Neural progenitor cell (in vitro differentiated cells): ENCODE data around the gene ELF5. TPM values are rescaled to one million over a fixed set of nuclear protein-coding genes. Genes with fewer than 3 reads are reported as not detected.

ENCODE experiments used
- DNase-seq: peaks from one replicate; pipeline ENCODE4 v3.0.0-alpha.2; 2016; ENCODE audit warnings: low spot score
- H2AFZ ChIP-seq: fragments of 200-600 bp; sonication (generic); replicated peaks from 2 replicates; pipeline ENCODE4 v1.6.1; 2016; ENCODE audit warnings: antibody characterized with exemption
- H3F3A ChIP-seq: fragments of 200-600 bp; sonication (generic); 2 replicates; pipeline ENCODE4 v1.6.1; 2016; ENCODE audit warnings: antibody characterized with exemption, low read depth
- H3K27ac ChIP-seq: fragments of 200-600 bp; sonication (generic); 2 replicates; pipeline ENCODE4 v1.5.1; 2016; ENCODE audit warnings: mild to moderate bottlenecking
- H3K27me3 ChIP-seq: fragments of 200-600 bp; sonication (generic); 2 replicates; pipeline ENCODE4 v1.6.1; 2016; ENCODE audit warnings: mild to moderate bottlenecking, moderate library complexity
- H3K36me3 ChIP-seq: fragments of 200-600 bp; sonication (generic); 2 replicates; pipeline ENCODE4 v1.5.1; 2016
- H3K4me1 ChIP-seq: fragments of 200-600 bp; sonication (generic); 2 replicates; pipeline ENCODE4 v1.6.1; 2016; ENCODE audit warnings: mixed run types
- H3K4me2 ChIP-seq: fragments of 200-600 bp; sonication (generic); 2 replicates; pipeline ENCODE4 v1.6.1; 2016
- H3K4me3 ChIP-seq: fragments of 200-600 bp; sonication (generic); 2 replicates; pipeline ENCODE4 v1.5.1; 2016
- H3K79me2 ChIP-seq: fragments of 200-600 bp; sonication (generic); 2 replicates; pipeline ENCODE4 v1.6.1; 2016; ENCODE audit warnings: low read depth
- H3K9ac ChIP-seq: fragments of 200-600 bp; sonication (generic); 2 replicates; pipeline ENCODE4 v1.6.1; 2016
- H3K9me3 ChIP-seq: fragments of 200-600 bp; sonication (generic); 2 replicates; pipeline ENCODE4 v1.5.1; 2016; ENCODE audit warnings: low read depth
- H4K20me1 ChIP-seq: fragments of 200-600 bp; sonication (generic); 2 replicates; pipeline ENCODE4 v1.6.1; 2016; ENCODE audit warnings: low read depth
- H3K27ac Mint-ChIP-seq: 3 replicates; pipeline ENCODE4 v1.8.0; 2021; ENCODE audit warnings: mixed read lengths
- H3K27me3 Mint-ChIP-seq: 2 replicates; pipeline ENCODE4 v1.8.0; 2022; ENCODE audit warnings: low read depth, mild to moderate bottlenecking, inconsistent platforms, moderate library complexity, mixed read lengths; ENCODE audit not compliant: insufficient read depth
- H3K36me3 Mint-ChIP-seq: 3 replicates; pipeline ENCODE4 v1.8.0; 2021; ENCODE audit warnings: mixed read lengths
- H3K4me1 Mint-ChIP-seq: 3 replicates; pipeline ENCODE4 v1.8.0; 2021; ENCODE audit warnings: mixed read lengths
- H3K4me3 Mint-ChIP-seq: 3 replicates; pipeline ENCODE4 v1.8.0; 2021; ENCODE audit warnings: mild to moderate bottlenecking, moderate library complexity, mixed read lengths
- H3K9me3 Mint-ChIP-seq: 3 replicates; pipeline ENCODE4 v1.8.0; 2020; ENCODE audit warnings: mixed read lengths
- CTCF ChIP-seq: fragments of 200-600 bp; sonication (generic); IDR thresholded peaks from 2 replicates; pipeline ENCODE4 v1.5.1; 2017; ENCODE audit warnings: antibody characterized with exemption, mild to moderate bottlenecking
- EZH2 ChIP-seq: fragments of 200-600 bp; sonication (generic); IDR thresholded peaks from 2 replicates; pipeline ENCODE4 v1.6.1; 2017; ENCODE audit warnings: antibody characterized with exemption, mild to moderate bottlenecking, moderate library complexity
- EZH2phosphoT487 ChIP-seq: fragments of 200-600 bp; sonication (generic); IDR thresholded peaks from 2 replicates; pipeline ENCODE4 v1.6.1; 2017; ENCODE audit warnings: antibody characterized with exemption
- total RNA-seq: library from RNA; depleted of rRNA; stranded (reverse); fragments of >200 nt; gene quantifications from 2 replicates; pipeline ENCODE4 v1.2.3, GENCODE V29; 2015; ENCODE audit warnings: low replicate concordance

Gene ELF5
- total RNA-seq, 1 donor from 2014 or later: not detected

- H3K36me3 ChIP-seq: no peaks in the 10 kb centered on the region
- DNase-seq: no peak
- H3K27ac ChIP-seq: no peak overlapping the region
- H3F3A ChIP-seq: no peaks in the 10 kb centered on the region
- Mint-ChIP-seq H3K27ac (no peak overlapping the region), H3K4me3 (no peak overlapping the region), H3K4me1 (no peaks in the 10 kb centered on the region), H3K9me3 (no peaks in the 10 kb centered on the region), H3K36me3 (no peaks in the 10 kb centered on the region), H3K27me3 (peaks cover under 1% of the 10 kb centered on the region)
- no peak overlapping the region for H2AFZ ChIP-seq
- H3K9me3 ChIP-seq: no peaks in the 10 kb centered on the region
- H3K9ac ChIP-seq: no peak overlapping the region
- no peak overlapping the region for H3K4me3 ChIP-seq
- H3K4me2 ChIP-seq: no peak overlapping the region
- no peaks in the 10 kb centered on the region for H3K4me1 ChIP-seq
- H4K20me1 ChIP-seq: no peaks in the 10 kb centered on the region
- H3K79me2 ChIP-seq: no peaks in the 10 kb centered on the region
- no peak for TF ChIP-seq EZH2
- no peak for TF ChIP-seq CTCF
- no peak for TF ChIP-seq EZH2phosphoT487
- no peaks in the 10 kb centered on the region for H3K27me3 ChIP-seq
These were observed 73.9 kb downstream of the ELF5 start for GRCh38 chr11:34439610-34440198.

GRCh38 chr11:34438529-34439507 is 74.8 kb downstream of the ELF5 start, which contains the start of gene CAT:
Gene CAT (plus strand): TSS chr11:34438934. CDS start chr11:34439014, 80 bp downstream.
- Histone ChIP-seq H3F3A (no peaks in the 10 kb centered on the region), H4K20me1 (no peaks in the 10 kb centered on the region), H3K9me3 (no peaks in the 10 kb centered on the region), H3K27ac (no peak within 1 kb of the TSS), H3K36me3 (no peaks in the 10 kb centered on the region), H2AFZ (no peak within 1 kb of the TSS), H3K79me2 (no peaks in the 10 kb centered on the region), H3K4me2 (no peak within 1 kb of the TSS), H3K4me3 (no peak within 1 kb of the TSS), H3K4me1 (no peaks in the 10 kb centered on the region), H3K9ac (no peak within 1 kb of the TSS), H3K27me3 (no peaks in the 10 kb centered on the region)
- Mint-ChIP-seq H3K4me3 (no peak within 1 kb of the TSS), H3K4me1 (no peaks in the 10 kb centered on the region), H3K27me3 (peaks cover 2% of the 10 kb centered on the region), H3K9me3 (no peaks in the 10 kb centered on the region), H3K36me3 (no peaks in the 10 kb centered on the region), H3K27ac (no peak within 1 kb of the TSS)
- no peak for TF ChIP-seq CTCF
- no peak for TF ChIP-seq EZH2
- no peak for TF ChIP-seq EZH2phosphoT487
- no peak for DNase-seq

GRCh38 chr11:34437224-34438125 is 76.1 kb downstream of the ELF5 start:
- Histone ChIP-seq H3K4me3 (no peak overlapping the region), H3K4me2 (no peak overlapping the region), H3K9me3 (no peaks in the 10 kb centered on the region), H3K36me3 (no peaks in the 10 kb centered on the region), H2AFZ (no peak overlapping the region), H3K4me1 (no peaks in the 10 kb centered on the region), H3K27me3 (no peaks in the 10 kb centered on the region), H3K27ac (no peak overlapping the region), H3K79me2 (no peaks in the 10 kb centered on the region), H3F3A (no peaks in the 10 kb centered on the region), H3K9ac (no peak overlapping the region), H4K20me1 (no peaks in the 10 kb centered on the region)
- H3K27ac Mint-ChIP-seq: no peak overlapping the region
- no peaks in the 10 kb centered on the region for H3K36me3 Mint-ChIP-seq
- H3K27me3 Mint-ChIP-seq: peaks cover 4% of the 10 kb centered on the region
- H3K9me3 Mint-ChIP-seq: no peaks in the 10 kb centered on the region
- TF ChIP-seq EZH2phosphoT487 (no peak), EZH2 (no peak), CTCF (no peak)
- DNase-seq: no peak
- no peaks in the 10 kb centered on the region for H3K4me1 Mint-ChIP-seq
- no peak overlapping the region for H3K4me3 Mint-ChIP-seq
